NCI-H345 treated with DMSO at 0.1 percent for 48 hours (cell line): ENCODE measurements around the gene FFAR3.
"Not testable (repeated sequence)": the region's sequence is repeated elsewhere in the genome, so short reads cannot be mapped to it uniquely, and the experiment has no call there.

Source experiments
- DNase-seq: peaks from one replicate; lab custom pipeline; 2025; ENCODE audit not compliant: unreplicated experiment; lab: John Stamatoyannopoulos, UW

Gene FFAR3

GRCh38 chr19:35373492-35373891, 15.2 kb downstream of the FFAR3 start:
- no peak for DNase-seq

- DNase-seq: not testable (repeated sequence)
Observed at GRCh38 chr19:35374031-35374430, 15.8 kb downstream of the FFAR3 start.

GRCh38 chr19:35375505-35376307, 17.4 kb downstream of the FFAR3 start:
- DNase-seq: peak; percentile 46

GRCh38 chr19:35377656-35378055, 19.4 kb downstream of the FFAR3 start:
- no peak for DNase-seq

DNA sequence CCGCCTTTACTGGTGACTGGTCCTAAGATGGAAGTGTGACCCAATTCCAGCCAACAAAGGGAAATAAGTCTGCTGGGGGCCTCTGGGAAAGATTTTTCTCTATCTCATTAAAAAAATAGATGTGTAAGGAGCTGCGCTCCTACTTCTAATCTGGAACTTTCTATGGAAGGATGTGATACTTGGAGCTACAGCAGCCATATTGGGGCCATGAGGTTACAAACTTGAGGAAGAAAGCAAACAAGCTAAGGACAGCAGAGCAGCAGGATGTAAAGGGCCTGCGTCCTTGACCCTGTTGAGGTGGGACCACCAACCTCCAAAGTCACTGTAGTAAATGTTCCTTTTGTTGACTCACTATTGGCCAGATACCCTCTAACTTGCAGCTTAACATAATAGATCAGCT, 20.1 kb downstream of the FFAR3 start:
- no peak for DNase-seq

GRCh38 chr19:35379545-35379944, 21.3 kb downstream of the FFAR3 start:
- not testable (repeated sequence) for DNase-seq

GRCh38 chr19:35379992-35380391, 21.7 kb downstream of the FFAR3 start:
- no peak for DNase-seq

DNA sequence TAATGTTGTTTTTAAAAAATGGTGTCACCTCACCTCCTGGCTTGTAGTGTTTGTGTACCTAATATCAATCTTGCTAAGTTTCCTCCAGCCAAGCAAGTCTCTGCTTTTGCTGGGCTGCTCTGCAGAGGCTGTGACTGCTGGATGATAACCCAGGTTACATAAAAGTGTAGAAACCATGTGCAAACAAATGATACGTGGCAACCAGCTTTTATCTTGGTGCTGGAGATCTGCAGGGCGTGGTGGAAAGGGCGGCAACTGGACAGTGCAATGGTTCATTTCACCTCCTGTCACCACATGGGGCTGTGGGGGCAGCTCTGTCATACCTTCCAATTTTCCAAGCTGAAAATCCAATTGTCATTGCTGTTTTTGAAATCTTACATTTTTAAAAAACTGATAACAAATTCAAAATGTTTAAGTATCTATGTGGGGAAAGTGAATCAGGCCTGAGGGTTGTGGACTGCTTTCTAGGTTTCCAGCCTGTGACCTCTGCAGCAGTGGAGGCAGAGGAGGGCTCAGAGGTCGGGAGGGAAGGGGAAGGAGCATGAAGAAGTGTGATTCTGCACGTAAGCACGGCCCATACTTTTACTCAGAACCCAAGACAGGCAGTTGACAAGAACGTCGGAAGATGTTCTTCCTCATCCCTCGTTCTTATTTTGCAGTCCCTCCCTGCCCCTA, 22.3 kb downstream of the FFAR3 start:
- DNase-seq: no peak

- DNase-seq: no peak
Observed at GRCh38 chr19:35381318-35381717, 23.1 kb downstream of the FFAR3 start.

DNA sequence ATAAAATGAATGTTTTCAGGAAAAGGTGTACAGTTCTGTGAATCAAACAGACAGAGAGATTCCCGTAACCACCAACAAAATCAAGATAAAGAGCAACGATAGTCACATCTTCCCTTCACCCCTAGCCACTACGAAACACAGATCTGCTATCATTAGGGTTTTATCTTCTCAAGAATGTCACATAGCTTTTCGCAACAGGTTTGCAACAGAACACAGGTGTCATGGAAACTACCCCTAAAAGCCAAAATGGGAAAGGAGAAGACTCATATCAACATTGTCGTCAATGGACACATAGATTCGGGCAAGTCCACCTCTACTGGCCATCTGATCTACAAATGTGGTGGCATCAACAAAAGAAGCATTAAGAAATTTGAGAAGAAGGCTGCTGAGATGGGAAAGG, 23.7 kb downstream of the FFAR3 start:
- no peak for DNase-seq

GRCh38 chr19:35383536-35383935, 25.3 kb downstream of the FFAR3 start:
- DNase-seq: no peak

- DNase-seq: no peak
Observed at GRCh38 chr19:35388277-35389054, 30.2 kb downstream of the FFAR3 start.

- no peak for DNase-seq
Observed at GRCh38 chr19:35389192-35389861, 31.1 kb downstream of the FFAR3 start.

DNA sequence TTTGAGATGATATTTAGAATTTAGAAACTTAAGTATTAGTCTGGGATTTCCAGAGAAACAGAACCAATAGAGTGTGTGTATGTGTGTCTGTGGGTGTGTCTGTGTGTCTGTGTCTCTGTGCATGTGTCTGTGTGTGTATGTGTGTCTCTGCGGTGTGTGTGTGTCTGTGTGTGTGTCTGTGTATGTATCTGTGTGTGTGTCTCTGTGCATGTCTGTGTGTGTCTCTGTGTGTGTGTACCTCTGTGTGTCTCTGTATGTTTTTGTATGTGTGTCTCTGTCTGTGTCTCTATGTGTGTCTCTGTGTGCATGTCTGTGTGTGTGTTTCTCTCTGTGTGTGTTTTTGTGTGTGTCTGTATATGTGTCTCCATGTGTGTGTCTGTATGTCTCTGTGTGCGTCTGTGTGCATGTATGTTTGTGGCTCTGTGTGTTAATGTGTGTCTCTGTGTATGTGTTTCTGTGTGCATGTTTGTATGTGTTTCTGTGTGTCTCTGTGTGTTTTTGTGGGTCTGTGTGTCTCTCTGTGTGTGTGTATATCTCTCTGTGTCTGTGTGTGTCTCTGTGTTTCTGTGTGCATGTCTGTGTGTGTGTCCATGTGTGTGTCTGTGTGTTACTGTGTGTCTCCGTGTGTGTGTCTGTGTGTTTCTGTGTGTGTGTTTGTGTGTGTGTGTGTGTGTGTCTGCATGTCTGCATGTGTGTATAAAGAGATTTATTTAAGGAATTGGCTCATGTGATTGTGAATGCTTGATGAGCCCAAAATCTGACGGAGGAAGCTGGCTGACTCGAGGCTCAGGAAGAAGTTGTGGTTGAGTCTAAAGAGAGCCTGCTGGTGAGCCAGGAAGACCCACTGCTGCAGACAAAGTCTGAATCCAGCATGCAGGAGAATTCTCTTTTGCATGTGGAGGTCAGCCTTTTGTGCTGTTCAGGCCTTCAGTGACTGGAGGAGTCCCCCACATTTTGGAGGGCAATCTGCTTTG, 34.8 kb downstream of the FFAR3 start:
- no peak for DNase-seq

GRCh38 chr19:35395382-35396199, 37.3 kb downstream of the FFAR3 start:
- DNase-seq: no peak

DNA sequence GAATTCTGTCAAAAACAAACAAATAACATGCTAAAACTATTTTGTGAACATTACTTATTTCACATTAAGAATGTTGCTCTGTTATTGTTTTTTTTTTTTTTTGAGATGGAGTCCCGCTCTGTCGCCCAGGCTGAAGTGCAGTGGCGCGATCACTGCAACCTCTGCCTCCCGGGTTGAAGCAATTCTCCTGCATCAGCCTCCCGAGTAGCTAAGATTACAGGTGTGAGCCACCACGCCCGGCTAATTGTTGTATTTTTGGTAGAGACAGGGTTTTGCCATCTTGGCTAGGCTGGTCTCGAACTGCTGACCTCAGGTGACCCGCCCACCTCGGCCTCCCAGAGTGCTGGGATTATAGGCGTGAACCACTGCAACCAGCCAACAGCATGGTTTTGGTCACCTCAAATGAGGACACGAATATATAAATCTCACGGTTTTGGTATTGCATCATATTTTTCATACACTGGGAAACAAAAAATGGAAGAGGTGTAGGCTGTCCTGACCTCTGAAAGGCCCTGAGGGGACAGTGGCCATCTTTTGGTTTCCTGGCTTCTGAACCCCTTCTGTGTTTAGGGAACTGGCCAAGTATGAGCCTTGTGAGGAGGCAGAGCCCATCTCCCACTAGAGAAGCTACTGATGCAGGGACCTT, 38.1 kb downstream of the FFAR3 start:
- no peak for DNase-seq

DNA sequence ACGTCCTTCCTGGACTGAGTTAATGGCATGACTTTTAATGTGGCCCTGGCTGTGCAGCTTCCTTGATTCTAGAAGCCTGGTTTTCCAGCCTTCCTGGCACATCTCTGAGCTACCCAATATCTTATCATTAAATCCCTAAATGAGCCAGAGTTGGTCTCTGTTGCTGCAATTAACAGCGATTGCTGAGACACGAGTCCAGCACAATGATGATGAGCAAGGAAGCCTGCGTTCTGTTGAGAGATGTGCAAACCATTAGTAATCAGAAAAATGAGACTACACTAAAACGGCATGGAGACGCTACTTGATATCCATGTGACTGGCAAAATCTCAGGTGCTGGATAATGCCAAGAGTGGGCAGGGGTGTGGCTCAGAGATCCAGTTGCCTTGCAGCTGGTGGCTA, 38.8 kb downstream of the FFAR3 start:
- no peak for DNase-seq

DNA sequence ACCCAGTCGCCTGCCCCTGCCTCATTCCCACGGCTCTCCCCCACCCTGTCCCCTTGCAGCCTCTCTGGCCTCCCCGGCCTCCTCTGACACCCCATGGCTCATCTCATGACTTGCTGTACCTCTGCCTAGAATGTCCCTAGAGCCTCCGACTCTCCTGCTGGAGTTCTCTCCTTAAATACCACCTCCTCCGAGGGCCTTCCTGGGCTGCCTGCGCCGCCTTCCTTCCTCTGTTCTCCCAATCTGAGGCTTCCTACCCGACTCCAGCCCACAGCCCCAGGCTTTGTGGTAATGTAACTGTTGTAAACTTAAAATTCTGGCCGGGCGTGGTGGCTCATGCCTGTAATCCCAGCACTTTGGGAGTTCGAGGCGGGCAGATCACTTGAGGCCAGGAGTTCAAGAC, 40.3 kb downstream of the FFAR3 start:
- no peak for DNase-seq

DNA sequence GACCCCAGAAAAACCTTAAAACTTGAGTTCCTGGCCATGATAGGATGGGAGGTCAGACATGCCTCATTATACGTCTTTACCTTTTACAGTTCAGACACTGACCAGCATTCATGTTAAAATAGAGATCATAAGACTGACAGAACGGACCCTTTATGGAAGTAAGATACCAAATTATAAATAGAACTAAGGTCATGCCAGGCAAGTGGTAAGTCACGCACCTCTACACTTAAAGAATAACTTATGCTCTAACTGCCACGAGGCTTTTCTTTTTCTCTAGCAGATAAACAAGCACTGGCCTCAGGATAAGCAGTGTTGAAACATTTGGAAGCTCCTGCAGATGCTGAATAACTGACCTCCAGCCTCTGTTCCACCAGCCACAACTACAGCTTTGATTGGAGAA, 41.0 kb downstream of the FFAR3 start:
- no peak for DNase-seq
